Activated CD8-positive, alpha-beta T cell treated with anti-CD3 and anti-CD28 coated beads for 36 hours (primary cell): ENCODE results near the gene ZC3HAV1. TPM values are rescaled to one million over a fixed set of nuclear protein-coding genes. Genes with fewer than 3 reads are reported as not detected.

ENCODE experiments used
- ATAC-seq: fragments of 200-7000 bp; cut with Tn5 transposase; one replicate; pipeline ENCODE4 v1.10.0; 2021; ENCODE audit warnings: mild to moderate bottlenecking, moderate library complexity
- CTCF ChIA-PET: fragments of 350-600 bp; sonication (Branson Sonifier 250); formaldehyde crosslinking; loops from one replicate; lab custom pipeline; 2021; ENCODE audit warnings: antibody characterized with exemption; lab: Charles Lee
- POLR2A ChIA-PET: fragments of 350-600 bp; sonication (Branson Sonifier 250); formaldehyde crosslinking; loops from one replicate; lab custom pipeline; 2021; ENCODE audit warnings: antibody characterized with exemption; lab: Charles Lee
- DNase-seq: peaks from one replicate; pipeline ENCODE4 v3.0.0-alpha.2; 2020
- H3K27ac Mint-ChIP-seq: one replicate; pipeline ENCODE4 v1.8.0; 2021; ENCODE audit warnings: mild to moderate bottlenecking, mixed read lengths
- H3K27me3 Mint-ChIP-seq: one replicate; pipeline ENCODE4 v1.8.0; 2021; ENCODE audit warnings: mixed read lengths
- H3K36me3 Mint-ChIP-seq: one replicate; pipeline ENCODE4 v1.8.0; 2021; ENCODE audit warnings: low read depth, mixed read lengths
- H3K4me1 Mint-ChIP-seq: one replicate; pipeline ENCODE4 v1.8.0; 2021; ENCODE audit warnings: low read depth, mixed read lengths
- H3K4me3 Mint-ChIP-seq: one replicate; pipeline ENCODE4 v1.8.0; 2021; ENCODE audit warnings: mild to moderate bottlenecking, moderate library complexity, mixed read lengths
- H3K9me3 Mint-ChIP-seq: one replicate; pipeline ENCODE4 v1.8.0; 2021; ENCODE audit warnings: mixed read lengths
- CTCF ChIP-seq: fragments of 200-600 bp; IDR thresholded peaks from one replicate; pipeline ENCODE4 v1.8.0; 2022; ENCODE audit warnings: antibody characterized with exemption, mild to moderate bottlenecking
- intact Hi-C: fragments of 100-400 bp; cut with micrococcal nuclease; formaldehyde crosslinking; loops from one replicate; pipeline ENCODE4 v1.10.0; 2022
- total RNA-seq, 2 experiments: library from RNA; stranded (reverse); gene quantifications; one replicate each; pipeline ENCODE4 v1.2.3, GENCODE V29; 2021

Gene ZC3HAV1
- total RNA-seq, 2 experiments from 2014 or later: 125 to 128 TPM

GRCh38 chr7:139084709-139085108, 24.8 kb downstream of the ZC3HAV1 start:
- POLR2A ChIA-PET: interaction anchor here (0.8 to 5.0 kb wide), 7 partner anchors 9 to 275 kb away, joined by 3 to 25 read pairs (median 4); partner anchors contain the start of gene LUC7L2

GRCh38 chr7:139081584-139081983, 27.9 kb downstream of the ZC3HAV1 start:
- ChIA-PET CTCF (interaction anchor here (1.0 to 1.8 kb wide), 2 partner anchors 10 to 195 kb away, joined by 3 to 5 read pairs; no protein-coding TSS in a partner anchor), POLR2A (no interaction called here)
- Mint-ChIP-seq H3K4me1 (peaks cover 86% of the 10 kb centered on the region), H3K4me3 (no peak overlapping the region), H3K36me3 (peaks cover 93% of the 10 kb centered on the region), H3K27me3 (no peaks in the 10 kb centered on the region), H3K27ac (peak overlapping the region; percentile 91), H3K9me3 (peaks cover 2% of the 10 kb centered on the region)
- no peak for DNase-seq
- TF ChIP-seq CTCF: no peak
- no peak for ATAC-seq
- intact Hi-C loops: no loop called here

More at GRCh38 chr7:139084709-139085108, 24.8 kb downstream of the ZC3HAV1 start:
- ATAC-seq (peak; percentile 6), DNase-seq (peak; percentile 2)
- Mint-ChIP-seq H3K36me3 (peaks cover 96% of the 10 kb centered on the region), H3K9me3 (peaks cover 21% of the 10 kb centered on the region), H3K27me3 (no peaks in the 10 kb centered on the region), H3K27ac (peak overlapping the region; percentile 94), H3K4me1 (peaks cover 89% of the 10 kb centered on the region), H3K4me3 (peak overlapping the region; percentile 13)
- no peak for TF ChIP-seq CTCF
- intact Hi-C loops: no loop called here
- CTCF ChIA-PET: interaction anchor here (4.3 kb wide), 1 partner anchor 10 kb away, joined by 33 read pairs; no protein-coding TSS in a partner anchor

GRCh38 chr7:139080905-139081304, 28.6 kb downstream of the ZC3HAV1 start:
- peak overlapping the region; percentile 91 for H3K27ac Mint-ChIP-seq
- ChIA-PET CTCF (interaction anchor here (1.3 to 1.8 kb wide), 2 partner anchors 11 to 14 kb away, joined by 4 to 5 read pairs; no protein-coding TSS in a partner anchor), POLR2A (interaction anchor here (1.0 to 3.2 kb wide), 3 partner anchors 9 to 17 kb away, joined by 3 to 10 read pairs (median 6); no protein-coding TSS in a partner anchor)
- DNase-seq (no peak), ATAC-seq (no peak)
- H3K4me3 Mint-ChIP-seq: peak overlapping the region; percentile 10
- no peak for TF ChIP-seq CTCF
- peaks cover 92% of the 10 kb centered on the region for H3K36me3 Mint-ChIP-seq
- H3K9me3 Mint-ChIP-seq: no peaks in the 10 kb centered on the region
- H3K27me3 Mint-ChIP-seq: no peaks in the 10 kb centered on the region
- intact Hi-C loops: no loop called here
- peaks cover 79% of the 10 kb centered on the region for H3K4me1 Mint-ChIP-seq

GRCh38 chr7:139079861-139080260, 29.7 kb downstream of the ZC3HAV1 start:
- POLR2A ChIA-PET: interaction anchor here (0.8 to 3.2 kb wide), 4 partner anchors 8 to 177 kb away, joined by 3 to 10 read pairs (median 5); no protein-coding TSS in a partner anchor
- no peak for TF ChIP-seq CTCF
- DNase-seq: no peak
- H3K4me1 Mint-ChIP-seq: peaks cover 76% of the 10 kb centered on the region
- CTCF ChIA-PET: interaction anchor here (0.8 to 1.3 kb wide), 3 partner anchors 8 to 20 kb away, joined by 3 to 4 read pairs (median 3); no protein-coding TSS in a partner anchor
- intact Hi-C loops: loop anchor here (10.0 kb wide), 1 partner anchor 195 kb away; no protein-coding TSS in a partner anchor
- ATAC-seq: no peak
- no peaks in the 10 kb centered on the region for H3K27me3 Mint-ChIP-seq
- H3K36me3 Mint-ChIP-seq: peaks cover 88% of the 10 kb centered on the region
- H3K4me3 Mint-ChIP-seq: no peak overlapping the region
- peak overlapping the region; percentile 91 for H3K27ac Mint-ChIP-seq
- no peaks in the 10 kb centered on the region for H3K9me3 Mint-ChIP-seq

GRCh38 chr7:139078911-139079310, 30.6 kb downstream of the ZC3HAV1 start:
- DNase-seq (no peak), ATAC-seq (no peak)
- no peak for TF ChIP-seq CTCF
- Mint-ChIP-seq H3K4me3 (no peak overlapping the region), H3K36me3 (peaks cover 83% of the 10 kb centered on the region), H3K27ac (peak overlapping the region; percentile 91), H3K27me3 (no peaks in the 10 kb centered on the region), H3K4me1 (peaks cover 72% of the 10 kb centered on the region), H3K9me3 (no peaks in the 10 kb centered on the region)
- intact Hi-C loops: loop anchor here (10.0 kb wide), 1 partner anchor 194 kb away; no protein-coding TSS in a partner anchor
- ChIA-PET CTCF (interaction anchor here (1.2 kb wide), 1 partner anchor 69 kb away, joined by 3 read pairs; no protein-coding TSS in a partner anchor), POLR2A (interaction anchor here (0.6 to 3.2 kb wide), 3 partner anchors 9 to 176 kb away, joined by 4 to 10 read pairs (median 5); no protein-coding TSS in a partner anchor)
